Right lobe of liver (tissue), 6 donors: ENCODE measurements around the gene CXCL10. TPM values are rescaled to one million over a fixed set of nuclear protein-coding genes. Genes with fewer than 3 reads are reported as not detected.
"Not testable (repeated sequence)": the region's sequence is repeated elsewhere in the genome, so short reads cannot be mapped to it uniquely, and the experiment has no call there.

Experiments used
- ATAC-seq, 4 donors: fragments of 200-7000 bp; cut with Tn5 transposase; one replicate each; pipeline ENCODE4 v1.9.1; 2020; ENCODE audit warnings: mild to moderate bottlenecking in 4 of 4, moderate library complexity in 4 of 4
- DNase-seq, 3 donors: peaks; one replicate each; pipeline ENCODE4 v3.0.0-alpha.2; 2020
- H3K27ac ChIP-seq, 3 donors: fragments of 200-600 bp; one replicate each; pipeline ENCODE4 v1.8.0; 2022
- H3K27me3 ChIP-seq, 2 donors: fragments of 200-600 bp; one replicate each; pipeline ENCODE4 v1.8.0; 2022
- H3K36me3 ChIP-seq, 4 donors: fragments of 200-600 bp; sonication (generic) in 1 of 4; one replicate each; pipeline versions ENCODE4 v1.5.1 to v1.8.0; 2017 to 2022; ENCODE audit warnings: control low read depth in 1 of 4
- H3K4me1 ChIP-seq, 4 donors: fragments of 200-600 bp; sonication (generic) in 1 of 4; one replicate each; pipeline versions ENCODE4 v1.5.1 to v1.8.0; 2017 to 2022; ENCODE audit warnings: control low read depth in 1 of 4
- H3K4me3 ChIP-seq, 3 donors: fragments of 200-600 bp; one replicate each; pipeline ENCODE4 v1.8.0; 2022
- H3K9me3 ChIP-seq, 4 donors: fragments of 200-600 bp; sonication (generic) in 1 of 4; one replicate each; pipeline versions ENCODE4 v1.5.1 to v1.8.0; 2017 to 2022; ENCODE audit warnings: control low read depth in 1 of 4
- CTCF ChIP-seq, 4 donors: fragments of 200-600 bp in 3 of 4; fragments of 450-650 bp in 1 of 4; IDR thresholded peaks; one replicate each; pipeline versions ENCODE4 v1.5.1 to v1.8.0; 2016 to 2022; ENCODE audit warnings: antibody characterized with exemption in 4 of 4, mild to moderate bottlenecking in 2 of 4
- POLR2A ChIP-seq: fragments of 450-650 bp; IDR thresholded peaks from one replicate; pipeline ENCODE4 v1.6.1; 2017; ENCODE audit warnings: antibody characterized with exemption, mild to moderate bottlenecking
- WGBS: methylation state at CpG from one replicate; pipeline ENCODE4 v1.1.6; 2018; ENCODE audit warnings: low coverage, low lambda C conversion rate; ENCODE audit not compliant: insufficient coverage; ENCODE audit errors: missing lambda C conversion rate; 5-methylcytosine and 5-hydroxymethylcytosine counted together
- intact Hi-C, 2 donors: fragments of 100-400 bp; cut with DNase I; formaldehyde crosslinking; loops; one replicate each; pipeline versions ENCODE4 v1.11.2 to v1.14.1; 2022
- total RNA-seq, 6 experiments: library from RNA; depleted of rRNA in 2 of 6; stranded (reverse); fragments of >200 nt in 2 of 6; fragmentation: NEBNext Ultra II Directional in 3 of 6; extraction: Animal tissue kit (Norgen Biotek cat#: 25700) in 3 of 6; gene quantifications; one replicate each; pipeline versions ENCODE4 v1.1.0 to v1.2.4, GENCODE V29; 2016 to 2023
- donor health status: DM: no; HTN: yes; CAD: no.
- donor health status: DM: no; HTN: no; CAD: no.
- donor health status: DM: no; HTN: no; CAD: no.
- donor health status: DM: no; HTN: yes; CAD: no.
- donor health status: DM: no; HTN: yes; CAD: no.

The CXCL10 gene
- total RNA-seq, 6 experiments from 2014 or later = 0.42 to 7.0 (median 5.4) TPM; not detected in 1

GRCh38 chr4:76058888-76059426, 35.7 kb upstream of the CXCL10 start:
- ATAC-seq (peak; percentile 71 to 91 (median 78)), DNase-seq (no peak)
- intact Hi-C loops = no loop called here
- WGBS = 12% methylated on average over 3 of the region's 3 CpGs
- Histone ChIP-seq H3K36me3 (no peaks in the 10 kb centered on the region), H3K4me3 (peak overlapping the region in 2 of 3 donors; percentile 14 to 33), H3K9me3 (no peaks in the 10 kb centered on the region), H3K4me1 (peaks cover 0 to 7% (median under 1%) of the 10 kb centered on the region in 4 donors), H3K27ac (no peak overlapping the region), H3K27me3 (no peaks in the 10 kb centered on the region)
- TF ChIP-seq POLR2A = no peak
- TF ChIP-seq CTCF (IDR thresholded peaks at IDR 0.05) = no peak

- Histone ChIP-seq H3K27me3 (no peaks in the 10 kb centered on the region), H3K4me3 (peak overlapping the region in 1 of 3 donors; percentile 33), H3K27ac (no peak overlapping the region), H3K4me1 (peaks cover 0 to 7% (median under 1%) of the 10 kb centered on the region in 4 donors), H3K9me3 (no peaks in the 10 kb centered on the region), H3K36me3 (no peaks in the 10 kb centered on the region)
- ATAC-seq = no peak
- intact Hi-C loops = no loop called here
- DNase-seq = no peak
- no peak for TF ChIP-seq POLR2A
- TF ChIP-seq CTCF (IDR thresholded peaks at IDR 0.05) = no peak
Measured at GRCh38 chr4:76058302-76058701, 35.0 kb upstream of the CXCL10 start.

- Histone ChIP-seq H3K4me3 (no peak overlapping the region), H3K27ac (no peak overlapping the region), H3K27me3 (no peaks in the 10 kb centered on the region), H3K4me1 (peaks cover 0 to 7% (median under 1%) of the 10 kb centered on the region in 4 donors), H3K9me3 (no peaks in the 10 kb centered on the region), H3K36me3 (no peaks in the 10 kb centered on the region)
- ATAC-seq (no peak), DNase-seq (no peak)
- 85% methylated on average over 2 of the region's 2 CpGs for WGBS
- TF ChIP-seq POLR2A (no peak), CTCF (IDR thresholded peaks at IDR 0.05) (no peak)
- intact Hi-C loops = no loop called here
Measured at GRCh38 chr4:76055421-76055820, 32.1 kb upstream of the CXCL10 start.

- Histone ChIP-seq H3K27ac (no peak overlapping the region), H3K4me3 (no peak overlapping the region), H3K4me1 (peaks cover 0 to 6% (median under 1%) of the 10 kb centered on the region in 4 donors), H3K36me3 (no peaks in the 10 kb centered on the region), H3K27me3 (no peaks in the 10 kb centered on the region), H3K9me3 (no peaks in the 10 kb centered on the region)
- intact Hi-C loops = no loop called here
- ATAC-seq (no peak), DNase-seq (no peak)
- TF ChIP-seq CTCF (IDR thresholded peaks at IDR 0.05) = no peak
- WGBS = 41% methylated on average over 1 of the region's 2 CpGs
Measured at GRCh38 chr4:76055016-76055415, 31.7 kb upstream of the CXCL10 start.

- Histone ChIP-seq H3K27ac (no peak overlapping the region), H3K4me3 (no peak overlapping the region), H3K9me3 (no peaks in the 10 kb centered on the region), H3K36me3 (no peaks in the 10 kb centered on the region), H3K27me3 (no peaks in the 10 kb centered on the region), H3K4me1 (peaks cover 0 to 2% (median 0%) of the 10 kb centered on the region in 4 donors)
- DNase-seq = no peak
- intact Hi-C loops = no loop called here
- ATAC-seq = no peak
- TF ChIP-seq CTCF (IDR thresholded peaks at IDR 0.05) (no peak), POLR2A (no peak)
- WGBS = 57% methylated on average over 4 of the region's 4 CpGs
Measured at GRCh38 chr4:76053730-76054129, 30.4 kb upstream of the CXCL10 start.

GRCh38 chr4:76050560-76051050, 27.3 kb upstream of the CXCL10 start:
- WGBS = no CpG with 5 or more reads among the region's 27 CpGs
- intact Hi-C loops, ATAC-seq, H3K36me3 ChIP-seq, DNase-seq, H3K27ac ChIP-seq, H3K27me3 ChIP-seq, H3K4me3 ChIP-seq, H3K4me1 ChIP-seq, H3K9me3 ChIP-seq: not testable (repeated sequence)

- intact Hi-C loops, DNase-seq, H3K36me3 ChIP-seq, ATAC-seq, H3K9me3 ChIP-seq, H3K4me3 ChIP-seq, H3K27me3 ChIP-seq, H3K4me1 ChIP-seq, H3K27ac ChIP-seq: not testable (repeated sequence)
- 91% methylated on average over 6 of the region's 17 CpGs for WGBS
Measured at GRCh38 chr4:76049860-76050416, 26.6 kb upstream of the CXCL10 start.
